HL-60 (cell line): Measurements from ENCODE around the gene PLCE1.

Experiments
- POLR2AphosphoS5 ChIP-seq: IDR thresholded peaks from 2 replicates; pipeline ENCODE4 v1.6.1; 2012; ENCODE audit warnings: low read depth
- SPI1 ChIP-seq: IDR thresholded peaks from 2 replicates; pipeline ENCODE4 v1.6.1; 2012; ENCODE audit warnings: low read depth, mild to moderate bottlenecking, borderline replicate concordance
- TF ChIP-seq, protein P1 (sequence below): IDR thresholded peaks from one replicate; pipeline ENCODE4 v1.5.1; 2011; ENCODE audit warnings: low read length, control low read depth, inconsistent platforms; ENCODE audit not compliant: insufficient read depth

- TF ChIP-seq, protein P1, sequence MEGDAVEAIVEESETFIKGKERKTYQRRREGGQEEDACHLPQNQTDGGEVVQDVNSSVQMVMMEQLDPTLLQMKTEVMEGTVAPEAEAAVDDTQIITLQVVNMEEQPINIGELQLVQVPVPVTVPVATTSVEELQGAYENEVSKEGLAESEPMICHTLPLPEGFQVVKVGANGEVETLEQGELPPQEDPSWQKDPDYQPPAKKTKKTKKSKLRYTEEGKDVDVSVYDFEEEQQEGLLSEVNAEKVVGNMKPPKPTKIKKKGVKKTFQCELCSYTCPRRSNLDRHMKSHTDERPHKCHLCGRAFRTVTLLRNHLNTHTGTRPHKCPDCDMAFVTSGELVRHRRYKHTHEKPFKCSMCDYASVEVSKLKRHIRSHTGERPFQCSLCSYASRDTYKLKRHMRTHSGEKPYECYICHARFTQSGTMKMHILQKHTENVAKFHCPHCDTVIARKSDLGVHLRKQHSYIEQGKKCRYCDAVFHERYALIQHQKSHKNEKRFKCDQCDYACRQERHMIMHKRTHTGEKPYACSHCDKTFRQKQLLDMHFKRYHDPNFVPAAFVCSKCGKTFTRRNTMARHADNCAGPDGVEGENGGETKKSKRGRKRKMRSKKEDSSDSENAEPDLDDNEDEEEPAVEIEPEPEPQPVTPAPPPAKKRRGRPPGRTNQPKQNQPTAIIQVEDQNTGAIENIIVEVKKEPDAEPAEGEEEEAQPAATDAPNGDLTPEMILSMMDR, result no peak
- TF ChIP-seq SPI1 (no peak), POLR2AphosphoS5 (no peak)
These were observed 11.3 kb downstream of the PLCE1 start for GRCh38 chr10:94005050-94005449.
